SK-N-SH (cell line): ENCODE results near the gene USPL1. TPM values are rescaled to one million over a fixed set of nuclear protein-coding genes. Genes with fewer than 3 reads are reported as not detected.
"Not testable (repeated sequence)": the region's sequence is repeated elsewhere in the genome, so short reads cannot be mapped to it uniquely, and the experiment has no call there.

ENCODE experiments used
- CTCF ChIA-PET: fragments of 300-600, 350-600 bp; formaldehyde crosslinking; extraction: SDS; loops from one replicate; lab custom pipeline; 2021; lab: Yijun Ruan, JAX
- POLR2A ChIA-PET: fragments of 350-600 bp; sonication (Branson Sonifier 250); formaldehyde crosslinking; extraction: SDS; loops from one replicate; lab custom pipeline; 2020; ENCODE audit warnings: antibody characterized with exemption, inconsistent platforms; lab: Yijun Ruan, JAX
- DNase-seq: peaks from one replicate; pipeline ENCODE4 v3.0.0; 2012
- H2AFZ ChIP-seq: fragments of 200-600 bp; sonication (generic); 2 replicates; pipeline ENCODE4 v1.8.1; 2016; ENCODE audit warnings: antibody characterized with exemption, mild to moderate bottlenecking, low read depth
- H3F3A ChIP-seq: fragments of 200-600 bp; sonication (generic); replicated peaks from 2 replicates; pipeline ENCODE3; 2016; ENCODE audit warnings: antibody characterized with exemption, mild to moderate bottlenecking; ENCODE audit not compliant: insufficient read depth
- H3K27ac ChIP-seq, 2 experiments: fragments of 200-500 bp in 1 of 2; fragments of 200-600 bp in 1 of 2; sonication (Bioruptor generic) in 1 of 2; sonication (generic), shearing (Covaris generic) in 1 of 2; 2 replicates each; pipeline versions ENCODE4 v1.5.1 to v1.6.1; 2014 to 2016; ENCODE audit warnings: low read depth in 2 of 2, inconsistent platforms in 1 of 2, low read length in 1 of 2, mild to moderate bottlenecking in 1 of 2, mixed read lengths in 1 of 2
- H3K27me3 ChIP-seq: fragments of 200-600 bp; sonication (generic), shearing (Covaris generic); 2 replicates; pipeline ENCODE4 v1.6.1; 2016; ENCODE audit warnings: mixed run types; ENCODE audit not compliant: insufficient read depth
- H3K36me3 ChIP-seq, 2 experiments: fragments of 200-500 bp in 1 of 2; fragments of 200-600 bp in 1 of 2; sonication (Bioruptor generic) in 1 of 2; sonication (generic) in 1 of 2; replicated peaks in 1 of 2; 2 replicates each; pipeline versions ENCODE3 to v1.5.1; 2014 to 2016; ENCODE audit warnings: low read length in 1 of 2, mild to moderate bottlenecking in 1 of 2; ENCODE audit not compliant: insufficient read depth in 2 of 2, control insufficient read depth in 1 of 2
- H3K4me1 ChIP-seq, 2 experiments: fragments of 200-500 bp in 1 of 2; fragments of 200-600 bp in 1 of 2; sonication (Bioruptor generic) in 1 of 2; sonication (generic), shearing (Covaris generic) in 1 of 2; 2 replicates each; pipeline versions ENCODE4 v1.5.1 to v1.6.1; 2014 to 2016; ENCODE audit warnings: low read depth in 1 of 2, low read length in 1 of 2, mixed run types in 1 of 2; ENCODE audit not compliant: insufficient read depth in 2 of 2, control insufficient read depth in 1 of 2
- H3K4me2 ChIP-seq: fragments of 200-600 bp; sonication (generic), shearing (Covaris generic); 2 replicates; pipeline ENCODE4 v1.6.1; 2017; ENCODE audit warnings: mixed run types
- H3K4me3 ChIP-seq, 2 experiments: fragments of 200-500 bp in 1 of 2; fragments of 200-600 bp in 1 of 2; sonication (Bioruptor generic) in 1 of 2; sonication (generic), shearing (Covaris generic) in 1 of 2; 2 replicates each; pipeline versions ENCODE4 v1.5.1 to v1.8.1; 2014 to 2016; ENCODE audit warnings: low read depth in 2 of 2, inconsistent platforms in 1 of 2, low read length in 1 of 2, mild to moderate bottlenecking in 1 of 2, mixed read lengths in 1 of 2, moderate library complexity in 1 of 2
- H3K79me2 ChIP-seq: fragments of 200-600 bp; sonication (generic); 2 replicates; pipeline ENCODE4 v1.8.1; 2017; ENCODE audit warnings: mild to moderate bottlenecking; ENCODE audit not compliant: insufficient read depth
- H3K9ac ChIP-seq: fragments of 200-600 bp; sonication (generic); 2 replicates; pipeline ENCODE4 v1.6.1; 2017; ENCODE audit warnings: mixed run types
- H3K9me2 ChIP-seq: fragments of 200-600 bp; sonication (generic); 2 replicates; pipeline ENCODE4 v1.6.1; 2017; ENCODE audit warnings: mixed run types
- H3K9me3 ChIP-seq: fragments of 200-600 bp; sonication (generic); 2 replicates; pipeline ENCODE4 v1.6.1; 2017; ENCODE audit warnings: mixed run types, mild to moderate bottlenecking, moderate library complexity
- H4K20me1 ChIP-seq: fragments of 200-600 bp; sonication (generic); 2 replicates; pipeline ENCODE4 v1.6.1; 2017; ENCODE audit warnings: mild to moderate bottlenecking, mixed run types; ENCODE audit not compliant: insufficient read depth
- GATA2 ChIP-seq: sonication (generic); formaldehyde crosslinking; IDR thresholded peaks from 2 replicates; pipeline ENCODE4 v1.5.0; 2020; ENCODE audit warnings: mild to moderate bottlenecking, missing genetic modification reagents
- MEF2A ChIP-seq: IDR thresholded peaks from 2 replicates; pipeline ENCODE4 v1.4.0; 2012; ENCODE audit warnings: low read depth, borderline replicate concordance
- NRF1 ChIP-seq: IDR thresholded peaks from 2 replicates; pipeline ENCODE4 v1.6.1; 2012; ENCODE audit warnings: low read depth, mild to moderate bottlenecking, low read length
- PBX3 ChIP-seq: IDR thresholded peaks from 2 replicates; pipeline ENCODE4; 2012
- RAD21 ChIP-seq: IDR thresholded peaks from 2 replicates; pipeline ENCODE4 v1.6.1; 2012; ENCODE audit warnings: mild to moderate bottlenecking, low read length
- RXRA ChIP-seq: IDR thresholded peaks from 2 replicates; pipeline ENCODE4 v1.4.0; 2012; ENCODE audit warnings: low read depth, mild to moderate bottlenecking, borderline replicate concordance
- SMC3 ChIP-seq: IDR thresholded peaks from 2 replicates; pipeline ENCODE4 v1.6.1; 2012; ENCODE audit warnings: low read depth, low read length, improper control_type of control experiment
- USF2 ChIP-seq: fragments of 150-350 bp; IDR thresholded peaks from 2 replicates; pipeline ENCODE4 v1.6.1; 2017; ENCODE audit warnings: antibody characterized with exemption, low read length, low read depth, borderline replicate concordance
- WGBS: methylation state at CpG from one replicate; pipeline ENCODE4 v1.1.6; 2017; ENCODE audit warnings: low lambda C conversion rate; 5-methylcytosine and 5-hydroxymethylcytosine counted together
- polyA plus RNA-seq, 3 experiments: library from polyadenylated mRNA; depleted of rRNA; stranded (reverse); fragments of >200 nt; gene quantifications; 2 replicates each; pipeline ENCODE4 v1.2.3, GENCODE V29; 2012

USPL1 gene
- polyA plus RNA-seq, 1 of the 3 experiments (the other 2 are of a cell fraction) = 6.4 TPM

- Histone ChIP-seq H2AFZ (no peak overlapping the region), H3K36me3 (peaks cover 66 to 68% of the 10 kb centered on the region in 2 experiments)
- TF ChIP-seq GATA2 (no peak), MEF2A (no peak), NRF1 (no peak), SMC3 (no peak)
Measured at GRCh38 chr13:30648522-30649012, 30.8 kb downstream of the USPL1 start.

GRCh38 chr13:30651648-30652047 lies 33.9 kb downstream of the USPL1 start:
- H3K9ac ChIP-seq, H3K4me2 ChIP-seq, H3K4me3 ChIP-seq, CTCF ChIA-PET, H2AFZ ChIP-seq, H3K27me3 ChIP-seq, H3K27ac ChIP-seq, H4K20me1 ChIP-seq, H3K9me3 ChIP-seq, POLR2A ChIA-PET, H3K9me2 ChIP-seq, H3F3A ChIP-seq, DNase-seq, H3K4me1 ChIP-seq: not testable (repeated sequence)
- 98% methylated on average over 5 of the region's 5 CpGs for WGBS
- Histone ChIP-seq H3K36me3 (peaks cover 66 to 70% of the 10 kb centered on the region in 2 experiments), H3K79me2 (peaks cover 25% of the 10 kb centered on the region)

More at GRCh38 chr13:30648522-30649012, 30.8 kb downstream of the USPL1 start:
- Histone ChIP-seq H3K79me2 (peaks cover 32% of the 10 kb centered on the region), H3K27ac (no peak overlapping the region; a peak in 1 of 4 replicates), H4K20me1 (no peaks in the 10 kb centered on the region), H3K4me3 (no peak overlapping the region), H3K4me2 (no peak overlapping the region), H3K9me2 (no peaks in the 10 kb centered on the region), H3K9ac (no peak overlapping the region), H3F3A (peaks cover 5% of the 10 kb centered on the region), H3K27me3 (no peaks in the 10 kb centered on the region), H3K4me1 (peaks cover 0 to 10% of the 10 kb centered on the region in 2 experiments; a peak in 3 of 4 replicates), H3K9me3 (no peaks in the 10 kb centered on the region)
- no peak for DNase-seq
- 97% methylated on average over 4 of the region's 4 CpGs for WGBS
- CTCF ChIA-PET = no interaction called here
- POLR2A ChIA-PET = no interaction called here

GRCh38 chr13:30652746-30653386 lies 35.1 kb downstream of the USPL1 start:
- Histone ChIP-seq H3K9ac (no peak overlapping the region), H3K9me2 (no peaks in the 10 kb centered on the region), H3K4me2 (no peak overlapping the region), H3K36me3 (peaks cover 64 to 70% of the 10 kb centered on the region in 2 experiments), H3K4me1 (peaks cover 0 to 2% of the 10 kb centered on the region in 2 experiments; a peak in 3 of 4 replicates), H3K27me3 (no peaks in the 10 kb centered on the region), H3K27ac (no peak overlapping the region), H3F3A (peaks cover 1% of the 10 kb centered on the region), H3K9me3 (no peaks in the 10 kb centered on the region), H3K4me3 (no peak overlapping the region), H2AFZ (no peak overlapping the region), H4K20me1 (no peaks in the 10 kb centered on the region), H3K79me2 (peaks cover 17% of the 10 kb centered on the region)
- ChIA-PET POLR2A (no interaction called here), CTCF (interaction anchor here (1.9 kb wide), 1 partner anchor 11 kb away, joined by 5 read pairs; no protein-coding TSS in a partner anchor)
- DNase-seq = no peak
- 96% methylated on average over 1 of the region's 1 CpG for WGBS
- no peak for TF ChIP-seq USF2
- TF ChIP-seq RAD21 = no peak
- no peak for TF ChIP-seq PBX3
- TF ChIP-seq RXRA = no peak
